Naive thymus-derived CD4-positive, alpha-beta T cell (primary cell): ENCODE results near the gene CAMTA1. TPM values are rescaled to one million over a fixed set of nuclear protein-coding genes. Genes with fewer than 3 reads are reported as not detected.

Experiments used
- ATAC-seq: fragments of 150-1000 bp; cut with Tn5 transposase; 2 replicates; pipeline ENCODE4 v1.10.0; 2021; ENCODE audit warnings: mild to moderate bottlenecking, moderate library complexity
- CTCF ChIA-PET: fragments of 350-600 bp; sonication (Branson Sonifier 250); formaldehyde crosslinking; loops from one replicate; lab custom pipeline; 2021; ENCODE audit warnings: antibody characterized with exemption; lab: Charles Lee
- POLR2A ChIA-PET: fragments of 350-600 bp; sonication (Branson Sonifier 250); formaldehyde crosslinking; loops from one replicate; lab custom pipeline; 2021; ENCODE audit warnings: antibody characterized with exemption, inconsistent platforms; lab: Charles Lee
- DNase-seq, 9 donors: peaks; one replicate each; pipeline versions ENCODE4 v3.0.0 to v3.0.0-alpha.2; 2020 to 2022; ENCODE audit warnings: mixed read lengths in 1 of 9
- H3K27ac ChIP-seq: one replicate; pipeline ENCODE4 v1.7.0; 2013; ENCODE audit warnings: mild to moderate bottlenecking, low read depth, low read length, moderate library complexity
- H3K27me3 ChIP-seq, 2 donors: one replicate each; pipeline ENCODE4 v1.7.0; 2013; ENCODE audit warnings: low read length in 2 of 2, mild to moderate bottlenecking in 2 of 2, moderate library complexity in 2 of 2; ENCODE audit not compliant: control insufficient read depth in 2 of 2, insufficient read depth in 2 of 2
- H3K36me3 ChIP-seq, 3 experiments: 1 replicate in 2 of 3; 2 replicates in 1 of 3; pipeline ENCODE4 v1.7.0; 2013; ENCODE audit warnings: low read length in 3 of 3, mild to moderate bottlenecking in 3 of 3, moderate library complexity in 1 of 3; ENCODE audit not compliant: insufficient read depth in 3 of 3, control insufficient read depth in 2 of 3
- H3K4me1 ChIP-seq, 2 donors: one replicate each; pipeline ENCODE4 v1.7.0; 2013; ENCODE audit warnings: low read length in 2 of 2, mild to moderate bottlenecking in 2 of 2, moderate library complexity in 1 of 2; ENCODE audit not compliant: control insufficient read depth in 2 of 2, insufficient read depth in 2 of 2
- H3K4me3 ChIP-seq: 2 replicates; pipeline ENCODE4 v1.7.0; 2013; ENCODE audit warnings: mild to moderate bottlenecking, low read length
- H3K9me3 ChIP-seq, 3 experiments: 1 replicate in 2 of 3; 2 replicates in 1 of 3; pipeline ENCODE4 v1.7.0; 2013; ENCODE audit warnings: low read length in 3 of 3; ENCODE audit not compliant: control insufficient read depth in 2 of 3
- H3K27ac Mint-ChIP-seq, 9 donors: one replicate each; pipeline ENCODE4 v1.8.0; 2020 to 2022; ENCODE audit warnings: mixed read lengths in 9 of 9, mild to moderate bottlenecking in 8 of 9, moderate library complexity in 5 of 9, inconsistent platforms in 2 of 9
- H3K27me3 Mint-ChIP-seq, 5 donors: one replicate each; pipeline ENCODE4 v1.8.0; 2021 to 2022; ENCODE audit warnings: mixed read lengths in 5 of 5, mild to moderate bottlenecking in 1 of 5
- H3K36me3 Mint-ChIP-seq, 5 donors: one replicate each; pipeline ENCODE4 v1.8.0; 2020 to 2022; ENCODE audit warnings: mixed read lengths in 5 of 5, mild to moderate bottlenecking in 3 of 5, inconsistent platforms in 1 of 5
- H3K4me1 Mint-ChIP-seq, 7 donors: one replicate each; pipeline ENCODE4 v1.8.0; 2020 to 2022; ENCODE audit warnings: mixed read lengths in 7 of 7, mild to moderate bottlenecking in 3 of 7, inconsistent platforms in 1 of 7
- H3K4me3 Mint-ChIP-seq, 10 donors: one replicate each; pipeline ENCODE4 v1.8.0; 2020 to 2022; ENCODE audit warnings: mild to moderate bottlenecking in 10 of 10, mixed read lengths in 10 of 10, moderate library complexity in 6 of 10, inconsistent platforms in 2 of 10
- H3K9me3 Mint-ChIP-seq, 11 donors: one replicate each; pipeline ENCODE4 v1.8.0; 2020 to 2022; ENCODE audit warnings: mixed read lengths in 11 of 11, mild to moderate bottlenecking in 4 of 11, inconsistent platforms in 1 of 11, moderate library complexity in 1 of 11
- intact Hi-C, 2 donors: fragments of 100-400 bp; cut with micrococcal nuclease; formaldehyde crosslinking; loops; one replicate each; pipeline ENCODE4 v1.15.1; 2023
- polyA plus RNA-seq, 2 donors: library from polyadenylated mRNA; unstranded; fragments of 300-500 nt; fragmentation: Illumina TruSeq; gene quantifications; one replicate each; pipeline ENCODE4 v1.2.3, GENCODE V29; 2021
- total RNA-seq, 6 experiments: library from RNA in 5 of 6; stranded (reverse) in 5 of 6; gene quantifications; 1 replicate in 5 of 6; 2 replicates in 1 of 6; pipeline ENCODE4 v1.2.3 and lab custom pipeline; 2021 to 2026

The CAMTA1 gene
- total and polyA plus RNA-seq, 7 experiments from 2014 or later = 38.1 to 68.6 (median 42.6) TPM

DNA sequence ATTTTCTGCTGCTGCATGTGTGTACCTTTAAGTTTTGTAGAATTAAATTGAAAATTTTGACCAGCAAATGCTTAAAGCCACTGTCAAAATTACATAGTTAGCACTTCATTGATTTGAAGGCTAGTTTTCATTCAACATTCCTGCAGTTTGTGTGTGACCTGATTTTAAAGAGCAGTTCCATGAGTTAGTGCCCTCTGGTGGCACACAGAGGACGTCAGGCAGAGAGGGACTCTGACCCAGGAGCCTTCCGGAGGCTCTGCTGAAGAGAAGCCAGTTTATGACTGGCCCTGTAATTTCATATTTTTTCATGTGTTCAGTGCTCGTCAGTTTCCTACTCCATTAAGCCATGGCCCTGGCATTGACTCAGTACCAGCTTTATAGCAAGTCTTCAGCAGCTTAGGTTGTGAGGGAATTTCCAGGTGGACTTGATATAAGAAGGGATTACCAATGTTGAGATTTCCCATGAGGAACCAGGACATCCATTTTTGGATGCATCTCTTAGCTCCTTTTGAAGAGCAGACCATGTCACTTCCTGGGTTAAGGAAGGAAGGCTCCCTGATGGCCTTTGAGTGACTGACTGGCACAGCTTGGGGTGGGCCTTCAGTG lies 104.7 kb downstream of the CAMTA1 start:
- intact Hi-C loops = loop anchor here (1.0 kb wide), 3 partner anchors 96 to 170 kb away; no protein-coding TSS in a partner anchor
- ChIA-PET POLR2A (no interaction called here), CTCF (interaction anchor here (0.6 to 1.0 kb wide), 5 partner anchors 12 to 847 kb away, joined by 3 to 4 read pairs (median 3); no protein-coding TSS in a partner anchor)
- H3K36me3 Mint-ChIP-seq = peaks cover 0 to 12% (median 0%) of the 10 kb centered on the region in 5 donors
- H3K4me3 ChIP-seq = no peak overlapping the region
- no peaks in the 10 kb centered on the region for H3K4me1 ChIP-seq
- H3K36me3 ChIP-seq = no peaks in the 10 kb centered on the region
- H3K4me1 Mint-ChIP-seq = peaks cover 0 to 5% (median 0%) of the 10 kb centered on the region in 7 donors
- H3K27ac ChIP-seq = no peak overlapping the region
- no peak overlapping the region for H3K27ac Mint-ChIP-seq
- ATAC-seq (peak; percentile 69), DNase-seq (peak in 6 of 9 donors; percentile 22 to 43 (median 29))
- no peaks in the 10 kb centered on the region for H3K9me3 ChIP-seq
- no peaks in the 10 kb centered on the region for H3K9me3 Mint-ChIP-seq
- no peaks in the 10 kb centered on the region for H3K27me3 ChIP-seq
- H3K4me3 Mint-ChIP-seq = no peak overlapping the region
- H3K27me3 Mint-ChIP-seq = no peaks in the 10 kb centered on the region

DNA sequence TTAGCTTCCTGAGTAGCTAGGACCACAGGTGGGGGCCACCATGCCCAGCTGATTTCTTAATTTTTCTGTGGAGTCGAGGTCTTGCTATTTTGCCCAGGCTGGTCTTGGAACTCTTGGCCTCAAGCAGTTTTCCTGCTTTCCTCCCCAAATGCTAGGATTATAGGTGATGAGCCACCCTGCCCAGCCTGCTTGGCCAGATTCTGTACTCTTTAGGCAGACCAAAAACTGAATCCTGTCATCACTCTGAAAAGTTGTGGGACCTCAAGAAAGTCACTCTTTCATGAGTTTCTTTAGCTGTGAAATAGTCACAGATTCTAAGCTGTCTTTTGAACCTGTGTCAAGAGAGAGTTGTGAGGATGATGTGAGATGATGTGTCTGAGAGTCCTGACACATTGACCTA lies 105.4 kb downstream of the CAMTA1 start:
- H3K9me3 Mint-ChIP-seq = peaks cover 0 to 1% (median 0%) of the 10 kb centered on the region in 11 donors
- no peaks in the 10 kb centered on the region for H3K27me3 Mint-ChIP-seq
- no peak for DNase-seq
- ChIA-PET CTCF (interaction anchor here (0.6 to 1.0 kb wide), 3 partner anchors 13 to 105 kb away, joined by 3 read pairs; no protein-coding TSS in a partner anchor), POLR2A (interaction anchor here (0.5 kb wide), 1 partner anchor 156 kb away, joined by 3 read pairs; no protein-coding TSS in a partner anchor)
- peaks cover 0 to 5% (median 0%) of the 10 kb centered on the region in 7 donors for H3K4me1 Mint-ChIP-seq
- peaks cover 0 to 15% (median 0%) of the 10 kb centered on the region in 5 donors for H3K36me3 Mint-ChIP-seq
- intact Hi-C loops = loop anchor here (1.0 kb wide), 3 partner anchors 96 to 170 kb away; no protein-coding TSS in a partner anchor
- H3K9me3 ChIP-seq = no peaks in the 10 kb centered on the region
- H3K27ac Mint-ChIP-seq = no peak overlapping the region
- H3K4me3 Mint-ChIP-seq = no peak overlapping the region
- no peaks in the 10 kb centered on the region for H3K4me1 ChIP-seq
- H3K36me3 ChIP-seq = no peaks in the 10 kb centered on the region
- H3K27me3 ChIP-seq = no peaks in the 10 kb centered on the region
- ATAC-seq = no peak
- H3K4me3 ChIP-seq = no peak overlapping the region
- H3K27ac ChIP-seq = no peak overlapping the region

GRCh38 chr1:6891781-6892579 lies 106.7 kb downstream of the CAMTA1 start:
- Mint-ChIP-seq H3K27ac (no peak overlapping the region), H3K4me1 (peaks cover 0 to 5% (median 0%) of the 10 kb centered on the region in 7 donors), H3K4me3 (no peak overlapping the region), H3K9me3 (peaks cover 0 to 1% (median 0%) of the 10 kb centered on the region in 11 donors), H3K36me3 (peaks cover 0 to 10% (median 0%) of the 10 kb centered on the region in 5 donors), H3K27me3 (no peaks in the 10 kb centered on the region)
- H3K4me3 ChIP-seq = no peak overlapping the region
- ChIA-PET POLR2A (no interaction called here), CTCF (no interaction called here)
- no peaks in the 10 kb centered on the region for H3K4me1 ChIP-seq
- DNase-seq (no peak), ATAC-seq (no peak)
- H3K9me3 ChIP-seq = no peaks in the 10 kb centered on the region
- intact Hi-C loops = no loop called here
- no peaks in the 10 kb centered on the region for H3K36me3 ChIP-seq
- no peak overlapping the region for H3K27ac ChIP-seq
- H3K27me3 ChIP-seq = no peaks in the 10 kb centered on the region

DNA sequence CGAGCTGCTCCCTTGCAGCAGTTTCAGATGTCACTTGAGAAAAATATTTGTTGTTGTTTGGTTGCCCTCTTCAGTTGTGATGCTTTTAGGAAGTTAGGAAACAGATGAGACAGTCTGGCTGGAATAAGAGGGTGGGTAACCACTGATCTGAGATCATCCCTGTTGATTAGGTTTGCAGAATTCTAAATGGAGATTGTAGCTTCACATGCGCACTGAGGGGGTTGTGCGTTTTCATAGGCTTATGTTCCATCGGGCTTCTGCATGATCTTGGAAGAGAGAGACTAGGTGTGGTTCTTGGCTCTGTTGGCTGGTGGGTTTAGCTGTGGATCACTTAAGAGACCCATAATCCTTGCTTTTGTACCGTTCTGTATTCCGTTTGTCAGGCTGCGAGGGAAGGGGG lies 108.1 kb downstream of the CAMTA1 start:
- no peak overlapping the region for H3K27ac ChIP-seq
- CTCF ChIA-PET = interaction anchor here (0.7 kb wide), 1 partner anchor 148 kb away, joined by 3 read pairs; no protein-coding TSS in a partner anchor
- H3K4me1 Mint-ChIP-seq = peaks cover 0 to 5% (median 0%) of the 10 kb centered on the region in 7 donors
- POLR2A ChIA-PET = no interaction called here
- intact Hi-C loops = no loop called here
- peaks cover 0 to 7% (median 0%) of the 10 kb centered on the region in 5 donors for H3K36me3 Mint-ChIP-seq
- H3K4me3 ChIP-seq = no peak overlapping the region
- no peak overlapping the region for H3K4me3 Mint-ChIP-seq
- H3K36me3 ChIP-seq = no peaks in the 10 kb centered on the region
- peak overlapping the region in 1 of 9 donors; percentile 19 for H3K27ac Mint-ChIP-seq
- no peaks in the 10 kb centered on the region for H3K4me1 ChIP-seq
- no peaks in the 10 kb centered on the region for H3K27me3 Mint-ChIP-seq
- no peaks in the 10 kb centered on the region for H3K27me3 ChIP-seq
- peaks cover 0 to 1% (median 0%) of the 10 kb centered on the region in 11 donors for H3K9me3 Mint-ChIP-seq
- H3K9me3 ChIP-seq = no peaks in the 10 kb centered on the region
- ATAC-seq = no peak
- DNase-seq = no peak

DNA sequence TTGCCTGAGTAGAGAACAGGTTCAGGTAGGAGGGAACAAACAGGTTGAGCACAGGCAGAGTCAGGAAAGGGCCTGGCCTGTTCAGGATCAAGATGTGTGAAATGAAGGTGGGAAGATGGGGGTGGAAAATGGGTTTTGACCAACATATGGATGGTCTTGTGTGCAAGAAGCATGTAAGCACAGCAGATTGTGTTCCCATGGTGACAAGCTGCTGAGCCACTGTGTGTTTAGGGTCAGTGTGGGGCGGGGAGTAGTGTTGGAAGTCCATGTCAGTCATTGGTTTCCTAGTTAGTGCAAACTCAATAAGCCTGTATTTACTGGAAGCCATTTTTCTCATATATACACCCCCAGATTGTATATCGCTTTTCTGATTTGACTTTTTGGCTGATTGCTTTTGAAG lies 111.9 kb downstream of the CAMTA1 start:
- ChIA-PET CTCF (no interaction called here), POLR2A (no interaction called here)
- ATAC-seq (no peak), DNase-seq (no peak)
- Histone ChIP-seq H3K27ac (no peak overlapping the region), H3K4me3 (no peak overlapping the region), H3K27me3 (no peaks in the 10 kb centered on the region), H3K4me1 (no peaks in the 10 kb centered on the region), H3K9me3 (no peaks in the 10 kb centered on the region), H3K36me3 (no peaks in the 10 kb centered on the region)
- H3K4me3 Mint-ChIP-seq = no peak overlapping the region
- no peaks in the 10 kb centered on the region for H3K27me3 Mint-ChIP-seq
- H3K36me3 Mint-ChIP-seq = peaks cover 0 to 12% (median 0%) of the 10 kb centered on the region in 5 donors
- H3K27ac Mint-ChIP-seq = no peak overlapping the region
- peaks cover 0 to 4% (median 0%) of the 10 kb centered on the region in 7 donors for H3K4me1 Mint-ChIP-seq
- intact Hi-C loops = no loop called here
- H3K9me3 Mint-ChIP-seq = peaks cover 0 to 1% (median 0%) of the 10 kb centered on the region in 11 donors

- Histone ChIP-seq H3K9me3 (no peaks in the 10 kb centered on the region), H3K4me1 (no peaks in the 10 kb centered on the region), H3K27me3 (no peaks in the 10 kb centered on the region), H3K36me3 (no peaks in the 10 kb centered on the region), H3K4me3 (no peak overlapping the region), H3K27ac (no peak overlapping the region)
- Mint-ChIP-seq H3K4me3 (no peak overlapping the region), H3K27ac (no peak overlapping the region), H3K36me3 (peaks cover 0 to 8% (median 0%) of the 10 kb centered on the region in 5 donors), H3K4me1 (peaks cover 0 to 4% (median 0%) of the 10 kb centered on the region in 7 donors), H3K27me3 (no peaks in the 10 kb centered on the region), H3K9me3 (peaks cover 0 to 6% (median 0%) of the 10 kb centered on the region in 11 donors)
- CTCF ChIA-PET = no interaction called here
- intact Hi-C loops = no loop called here
- POLR2A ChIA-PET = no interaction called here
- DNase-seq = no peak
- ATAC-seq = no peak
Observed at GRCh38 chr1:6898974-6899539, 113.8 kb downstream of the CAMTA1 start.
